Panc1 (cell line): ENCODE data around the gene VASP. TPM values are rescaled to one million over a fixed set of nuclear protein-coding genes. Genes with fewer than 3 reads are reported as not detected.

Experiments
- ATAC-seq: fragments of 200-7000 bp; cut with Tn5 transposase; 2 replicates; pipeline ENCODE4 v1.9.1; 2020; ENCODE audit warnings: mild to moderate bottlenecking, moderate library complexity
- BruUV-seq: library from RNA; stranded (reverse); fragments of 400-500 nt; replicated peaks from 2 replicates; lab custom pipeline; 2021; lab: Mats Ljungman, UMichigan
- CTCF ChIA-PET: fragments of 300-600 bp; sonication (Branson Sonifier 250); formaldehyde crosslinking; loops from one replicate; lab custom pipeline; 2022; ENCODE audit warnings: antibody characterized with exemption; lab: Charles Lee
- POLR2A ChIA-PET: fragments of 300-600 bp; sonication (Branson Sonifier 250); formaldehyde crosslinking; loops from one replicate; lab custom pipeline; 2022; ENCODE audit warnings: antibody characterized with exemption; lab: Charles Lee
- DNase-seq: peaks from one replicate; pipeline ENCODE4 v3.0.0-alpha.2; 2010; ENCODE audit warnings: low read depth, low spot score
- H3K27ac ChIP-seq: 2 replicates; pipeline ENCODE4 v1.5.1; 2011; ENCODE audit warnings: mild to moderate bottlenecking, low read length, inconsistent platforms
- H3K27me3 ChIP-seq: fragments of 200-500 bp; sonication (Bioruptor generic); 2 replicates; pipeline ENCODE4 v1.6.0; 2014; ENCODE audit warnings: low read length, inconsistent platforms; ENCODE audit not compliant: control insufficient read depth, insufficient read depth
- H3K36me3 ChIP-seq: fragments of 200-500 bp; sonication (Bioruptor generic); 2 replicates; pipeline ENCODE4 v1.5.1; 2014; ENCODE audit warnings: inconsistent platforms, mild to moderate bottlenecking, low read length, moderate library complexity; ENCODE audit not compliant: control insufficient read depth, insufficient read depth
- H3K4me1 ChIP-seq: 2 replicates; pipeline ENCODE4 v1.5.1; 2011; ENCODE audit warnings: inconsistent platforms, mild to moderate bottlenecking, low read length, moderate library complexity; ENCODE audit not compliant: control insufficient read depth, insufficient read depth
- H3K4me3 ChIP-seq, 2 experiments: 2 replicates each; pipeline ENCODE4 v1.5.1; 2011 to 2012; ENCODE audit warnings: low read depth in 2 of 2, low read length in 2 of 2, mild to moderate bottlenecking in 2 of 2, inconsistent platforms in 1 of 2, moderate library complexity in 1 of 2
- H3K9me3 ChIP-seq: fragments of 200-500 bp; sonication (Bioruptor generic); 2 replicates; pipeline ENCODE4 v1.5.1; 2014; ENCODE audit warnings: low read depth, mild to moderate bottlenecking, inconsistent platforms, low read length, moderate library complexity; ENCODE audit not compliant: control insufficient read depth, insufficient read depth
- POLR2AphosphoS5 ChIP-seq: IDR thresholded peaks from 2 replicates; pipeline ENCODE4 v1.6.1; 2012; ENCODE audit warnings: mild to moderate bottlenecking, low read depth, low read length, moderate library complexity
- SIN3A ChIP-seq: IDR thresholded peaks from 2 replicates; pipeline ENCODE4 v1.6.1; 2012; ENCODE audit warnings: low read depth, mild to moderate bottlenecking, low read length, moderate library complexity, borderline replicate concordance; ENCODE audit not compliant: insufficient read depth
- TCF7L2 ChIP-seq: IDR thresholded peaks from 2 replicates; pipeline ENCODE4 v1.6.1; 2011; ENCODE audit warnings: mild to moderate bottlenecking, low read depth, low read length, inconsistent platforms
- in situ Hi-C: cut with HindIII; loops from 2 replicates; pipeline ENCODE4 v1.10.0; 2016; ENCODE audit warnings: low sequenced_read_pairs, low pct_unique_long_range_greater_than_20kb
- intact Hi-C: fragments of 100-400 bp; cut with micrococcal nuclease; formaldehyde crosslinking; loops from one replicate; pipeline ENCODE4 v1.10.0; 2022; ENCODE audit not compliant: unreplicated experiment
- total RNA-seq: library from RNA; stranded (reverse); gene quantifications from one replicate; pipeline ENCODE4 v1.2.1, GENCODE V29; 2021; ENCODE audit not compliant: unreplicated experiment
- TF ChIP-seq, protein P1 (sequence below): fragments of 450-650 bp; IDR thresholded peaks from 2 replicates; pipeline ENCODE4 v1.5.1; 2017; ENCODE audit warnings: mild to moderate bottlenecking
- TF ChIP-seq, protein P2 (sequence below), 2 experiments: IDR thresholded peaks; 2 replicates each; pipeline ENCODE4 v1.6.1; 2011 to 2012; ENCODE audit warnings: low read depth in 2 of 2, control low read depth in 1 of 2, low read length in 1 of 2, mild to moderate bottlenecking in 1 of 2, moderate library complexity in 1 of 2; ENCODE audit not compliant: insufficient read depth in 1 of 2

VASP gene
- total RNA-seq, 1 experiment from 2014 or later = 101 TPM

DNA sequence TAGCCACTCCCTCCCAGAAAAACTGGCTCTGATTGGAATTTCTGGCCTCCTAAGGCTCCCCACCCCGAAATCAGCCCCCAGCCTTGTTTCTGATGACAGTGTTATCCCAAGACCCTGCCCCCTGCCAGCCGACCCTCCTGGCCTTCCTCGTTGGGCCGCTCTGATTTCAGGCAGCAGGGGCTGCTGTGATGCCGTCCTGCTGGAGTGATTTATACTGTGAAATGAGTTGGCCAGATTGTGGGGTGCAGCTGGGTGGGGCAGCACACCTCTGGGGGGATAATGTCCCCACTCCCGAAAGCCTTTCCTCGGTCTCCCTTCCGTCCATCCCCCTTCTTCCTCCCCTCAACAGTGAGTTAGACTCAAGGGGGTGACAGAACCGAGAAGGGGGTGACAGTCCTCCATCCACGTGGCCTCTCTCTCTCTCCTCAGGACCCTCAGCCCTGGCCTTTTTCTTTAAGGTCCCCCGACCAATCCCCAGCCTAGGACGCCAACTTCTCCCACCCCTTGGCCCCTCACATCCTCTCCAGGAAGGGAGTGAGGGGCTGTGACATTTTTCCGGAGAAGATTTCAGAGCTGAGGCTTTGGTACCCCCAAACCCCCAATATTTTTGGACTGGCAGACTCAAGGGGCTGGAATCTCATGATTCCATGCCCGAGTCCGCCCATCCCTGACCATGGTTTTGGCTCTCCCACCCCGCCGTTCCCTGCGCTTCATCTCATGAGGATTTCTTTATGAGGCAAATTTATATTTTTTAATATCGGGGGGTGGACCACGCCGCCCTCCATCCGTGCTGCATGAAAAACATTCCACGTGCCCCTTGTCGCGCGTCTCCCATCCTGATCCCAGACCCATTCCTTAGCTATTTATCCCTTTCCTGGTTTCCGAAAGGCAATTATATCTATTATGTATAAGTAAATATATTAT lies 33.3 kb upstream of the VASP start:
- no peak for TF ChIP-seq TCF7L2
- TF ChIP-seq, protein P1, sequence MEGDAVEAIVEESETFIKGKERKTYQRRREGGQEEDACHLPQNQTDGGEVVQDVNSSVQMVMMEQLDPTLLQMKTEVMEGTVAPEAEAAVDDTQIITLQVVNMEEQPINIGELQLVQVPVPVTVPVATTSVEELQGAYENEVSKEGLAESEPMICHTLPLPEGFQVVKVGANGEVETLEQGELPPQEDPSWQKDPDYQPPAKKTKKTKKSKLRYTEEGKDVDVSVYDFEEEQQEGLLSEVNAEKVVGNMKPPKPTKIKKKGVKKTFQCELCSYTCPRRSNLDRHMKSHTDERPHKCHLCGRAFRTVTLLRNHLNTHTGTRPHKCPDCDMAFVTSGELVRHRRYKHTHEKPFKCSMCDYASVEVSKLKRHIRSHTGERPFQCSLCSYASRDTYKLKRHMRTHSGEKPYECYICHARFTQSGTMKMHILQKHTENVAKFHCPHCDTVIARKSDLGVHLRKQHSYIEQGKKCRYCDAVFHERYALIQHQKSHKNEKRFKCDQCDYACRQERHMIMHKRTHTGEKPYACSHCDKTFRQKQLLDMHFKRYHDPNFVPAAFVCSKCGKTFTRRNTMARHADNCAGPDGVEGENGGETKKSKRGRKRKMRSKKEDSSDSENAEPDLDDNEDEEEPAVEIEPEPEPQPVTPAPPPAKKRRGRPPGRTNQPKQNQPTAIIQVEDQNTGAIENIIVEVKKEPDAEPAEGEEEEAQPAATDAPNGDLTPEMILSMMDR = no peak
- TF ChIP-seq, protein P2, sequence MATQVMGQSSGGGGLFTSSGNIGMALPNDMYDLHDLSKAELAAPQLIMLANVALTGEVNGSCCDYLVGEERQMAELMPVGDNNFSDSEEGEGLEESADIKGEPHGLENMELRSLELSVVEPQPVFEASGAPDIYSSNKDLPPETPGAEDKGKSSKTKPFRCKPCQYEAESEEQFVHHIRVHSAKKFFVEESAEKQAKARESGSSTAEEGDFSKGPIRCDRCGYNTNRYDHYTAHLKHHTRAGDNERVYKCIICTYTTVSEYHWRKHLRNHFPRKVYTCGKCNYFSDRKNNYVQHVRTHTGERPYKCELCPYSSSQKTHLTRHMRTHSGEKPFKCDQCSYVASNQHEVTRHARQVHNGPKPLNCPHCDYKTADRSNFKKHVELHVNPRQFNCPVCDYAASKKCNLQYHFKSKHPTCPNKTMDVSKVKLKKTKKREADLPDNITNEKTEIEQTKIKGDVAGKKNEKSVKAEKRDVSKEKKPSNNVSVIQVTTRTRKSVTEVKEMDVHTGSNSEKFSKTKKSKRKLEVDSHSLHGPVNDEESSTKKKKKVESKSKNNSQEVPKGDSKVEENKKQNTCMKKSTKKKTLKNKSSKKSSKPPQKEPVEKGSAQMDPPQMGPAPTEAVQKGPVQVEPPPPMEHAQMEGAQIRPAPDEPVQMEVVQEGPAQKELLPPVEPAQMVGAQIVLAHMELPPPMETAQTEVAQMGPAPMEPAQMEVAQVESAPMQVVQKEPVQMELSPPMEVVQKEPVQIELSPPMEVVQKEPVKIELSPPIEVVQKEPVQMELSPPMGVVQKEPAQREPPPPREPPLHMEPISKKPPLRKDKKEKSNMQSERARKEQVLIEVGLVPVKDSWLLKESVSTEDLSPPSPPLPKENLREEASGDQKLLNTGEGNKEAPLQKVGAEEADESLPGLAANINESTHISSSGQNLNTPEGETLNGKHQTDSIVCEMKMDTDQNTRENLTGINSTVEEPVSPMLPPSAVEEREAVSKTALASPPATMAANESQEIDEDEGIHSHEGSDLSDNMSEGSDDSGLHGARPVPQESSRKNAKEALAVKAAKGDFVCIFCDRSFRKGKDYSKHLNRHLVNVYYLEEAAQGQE (IDR thresholded peaks at IDR 0.05; ENCODE audit: insufficient read depth in 1 of 2, low read depth in 2 of 2, low read length in 1 of 2) = no peak
- no peak for TF ChIP-seq POLR2AphosphoS5
- TF ChIP-seq SIN3A = no peak
- no peaks in the 10 kb centered on the region; the same call in 1 of the 2 replicates for H3K36me3 ChIP-seq
- H3K4me1 ChIP-seq = peaks cover 13% of the 10 kb centered on the region
- no peak overlapping the region for H3K4me3 ChIP-seq
- DNase-seq = no peak
- H3K27ac ChIP-seq = no peak overlapping the region
- no peak for ATAC-seq
- POLR2A ChIA-PET = interaction anchor here (0.7 kb wide), 1 partner anchor 490 kb away, joined by 3 read pairs; no protein-coding TSS in a partner anchor
- in situ Hi-C loops = no loop called here
- CTCF ChIA-PET = no interaction called here
- no peaks in the 10 kb centered on the region for H3K27me3 ChIP-seq
- intact Hi-C loops = no loop called here
- no TSS peak for BruUV-seq
- H3K9me3 ChIP-seq = no peaks in the 10 kb centered on the region

DNA sequence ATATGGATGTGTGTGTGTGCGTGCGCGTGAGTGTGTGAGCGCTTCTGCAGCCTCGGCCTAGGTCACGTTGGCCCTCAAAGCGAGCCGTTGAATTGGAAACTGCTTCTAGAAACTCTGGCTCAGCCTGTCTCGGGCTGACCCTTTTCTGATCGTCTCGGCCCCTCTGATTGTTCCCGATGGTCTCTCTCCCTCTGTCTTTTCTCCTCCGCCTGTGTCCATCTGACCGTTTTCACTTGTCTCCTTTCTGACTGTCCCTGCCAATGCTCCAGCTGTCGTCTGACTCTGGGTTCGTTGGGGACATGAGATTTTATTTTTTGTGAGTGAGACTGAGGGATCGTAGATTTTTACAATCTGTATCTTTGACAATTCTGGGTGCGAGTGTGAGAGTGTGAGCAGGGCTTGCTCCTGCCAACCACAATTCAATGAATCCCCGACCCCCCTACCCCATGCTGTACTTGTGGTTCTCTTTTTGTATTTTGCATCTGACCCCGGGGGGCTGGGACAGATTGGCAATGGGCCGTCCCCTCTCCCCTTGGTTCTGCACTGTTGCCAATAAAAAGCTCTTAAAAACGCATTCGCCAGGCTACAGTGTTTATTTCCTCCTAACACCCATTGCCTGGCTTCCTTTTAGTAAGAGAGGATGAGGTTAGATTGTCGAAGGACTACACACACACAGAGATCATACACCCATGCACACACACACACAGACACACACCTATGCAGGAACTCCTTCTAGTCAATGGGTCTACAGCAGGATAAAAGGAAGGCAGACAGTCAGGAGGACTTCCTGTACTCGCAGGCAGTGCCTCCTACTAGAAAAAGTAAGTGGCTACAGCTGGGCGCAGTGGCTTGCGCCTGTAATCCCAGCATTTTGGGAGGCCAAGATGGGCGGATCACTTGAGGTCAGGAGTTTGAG lies 32.4 kb upstream of the VASP start:
- no peak overlapping the region for H3K4me3 ChIP-seq
- CTCF ChIA-PET = no interaction called here
- ATAC-seq = no peak
- H3K9me3 ChIP-seq = no peaks in the 10 kb centered on the region
- TF ChIP-seq SIN3A (no peak), POLR2AphosphoS5 (no peak), TCF7L2 (no peak)
- TF ChIP-seq, protein P1 = no peak
- TF ChIP-seq, protein P2 (IDR thresholded peaks at IDR 0.05; ENCODE audit: insufficient read depth in 1 of 2, low read depth in 2 of 2, low read length in 1 of 2) = no peak
- no peaks in the 10 kb centered on the region for H3K27me3 ChIP-seq
- no peak overlapping the region for H3K27ac ChIP-seq
- POLR2A ChIA-PET = interaction anchor here (0.6 to 1.3 kb wide), 4 partner anchors 34 to 491 kb away, joined by 3 to 5 read pairs (median 4); no protein-coding TSS in a partner anchor
- DNase-seq = no peak
- no TSS peak for BruUV-seq
- H3K36me3 ChIP-seq = no peaks in the 10 kb centered on the region
- intact Hi-C loops = no loop called here
- peaks cover 13% of the 10 kb centered on the region for H3K4me1 ChIP-seq
- in situ Hi-C loops = no loop called here
